Measurements from ENCODE around the gene RANBP17. TPM values are rescaled to one million over a fixed set of nuclear protein-coding genes. Genes with fewer than 3 reads are reported as not detected.

The RANBP17 gene
- polyA plus RNA-seq, 1 donor from 2014 or later, result not detected

- Mint-ChIP-seq H3K9me3 (peaks cover 0 to 4% (median 0%) of the 10 kb centered on the region in 3 donors), H3K36me3 (no peaks in the 10 kb centered on the region), H3K4me1 (no peaks in the 10 kb centered on the region)
These were observed 438.0 kb downstream of the RANBP17 start for GRCh38 chr5:171299851-171300250.

GRCh38 chr5:171300358-171300757, 438.5 kb downstream of the RANBP17 start:
- no peak overlapping the region for H3K4me3 Mint-ChIP-seq
- no peak overlapping the region for H3K27ac Mint-ChIP-seq
- H3K27me3 Mint-ChIP-seq, result peaks cover 24% of the 10 kb centered on the region
- H3K36me3 Mint-ChIP-seq, result no peaks in the 10 kb centered on the region
- H3K4me1 Mint-ChIP-seq, result no peaks in the 10 kb centered on the region
- H3K9me3 Mint-ChIP-seq, result peaks cover 0 to 4% (median 0%) of the 10 kb centered on the region in 3 donors

More at GRCh38 chr5:171299851-171300250, 438.0 kb downstream of the RANBP17 start:
- no peak overlapping the region for H3K27ac Mint-ChIP-seq
- H3K27me3 Mint-ChIP-seq, result peaks cover 23% of the 10 kb centered on the region
- H3K4me3 Mint-ChIP-seq, result no peak overlapping the region

GRCh38 chr5:171306166-171306565, 444.3 kb downstream of the RANBP17 start:
- no peak overlapping the region for H3K4me3 Mint-ChIP-seq
- peaks cover 53% of the 10 kb centered on the region for H3K27me3 Mint-ChIP-seq
- peaks cover 0 to 2% (median 0%) of the 10 kb centered on the region in 3 donors for H3K4me1 Mint-ChIP-seq
- no peak overlapping the region for H3K27ac Mint-ChIP-seq
- H3K9me3 Mint-ChIP-seq, result peaks cover 0 to 9% (median 0%) of the 10 kb centered on the region in 3 donors
- H3K36me3 Mint-ChIP-seq, result peaks cover 1% of the 10 kb centered on the region

GRCh38 chr5:171306781-171307591, 445.2 kb downstream of the RANBP17 start:
- Mint-ChIP-seq H3K27ac (no peak overlapping the region), H3K4me3 (peak overlapping the region in 1 of 4 donors; percentile 68), H3K27me3 (peaks cover 55% of the 10 kb centered on the region), H3K4me1 (peaks cover 0 to 2% (median 0%) of the 10 kb centered on the region in 3 donors), H3K9me3 (peaks cover 0 to 9% (median 0%) of the 10 kb centered on the region in 3 donors), H3K36me3 (peaks cover 1% of the 10 kb centered on the region)

GRCh38 chr5:171307789-171308452, 446.1 kb downstream of the RANBP17 start:
- peaks cover 58% of the 10 kb centered on the region for H3K27me3 Mint-ChIP-seq

GRCh38 chr5:171308453-171309275, 446.8 kb downstream of the RANBP17 start, which contains the start of gene TLX3:
Gene TLX3 (plus strand): TSS chr5:171309248. CDS start chr5:171309366, 118 bp downstream.
- H3K36me3 Mint-ChIP-seq, result peaks cover 3% of the 10 kb centered on the region
- peaks cover 0 to 14% (median 2%) of the 10 kb centered on the region in 3 donors for H3K9me3 Mint-ChIP-seq
- H3K27ac Mint-ChIP-seq, result peak within 1 kb of the TSS in 2 of 3 donors; percentile 62 to 63
- no peak within 1 kb of the TSS for H3K4me3 Mint-ChIP-seq
- H3K27me3 Mint-ChIP-seq, result peaks cover 64% of the 10 kb centered on the region
- peaks cover 7 to 9% (median 8%) of the 10 kb centered on the region in 3 donors for H3K4me1 Mint-ChIP-seq

More at GRCh38 chr5:171307789-171308452, 446.1 kb downstream of the RANBP17 start:
- H3K9me3 Mint-ChIP-seq, result peaks cover 0 to 10% (median 2%) of the 10 kb centered on the region in 3 donors
- peak overlapping the region in 2 of 3 donors; percentile 57 to 59 for H3K27ac Mint-ChIP-seq
- no peak overlapping the region for H3K4me3 Mint-ChIP-seq
- peaks cover 2 to 4% (median 4%) of the 10 kb centered on the region in 3 donors for H3K4me1 Mint-ChIP-seq
- H3K36me3 Mint-ChIP-seq, result peaks cover 3% of the 10 kb centered on the region

- Mint-ChIP-seq H3K36me3 (peaks cover 3% of the 10 kb centered on the region), H3K4me1 (peaks cover 9 to 11% (median 10%) of the 10 kb centered on the region in 3 donors), H3K27me3 (peaks cover 64% of the 10 kb centered on the region), H3K9me3 (peaks cover 0 to 12% (median 2%) of the 10 kb centered on the region in 3 donors), H3K4me3 (no peak overlapping the region), H3K27ac (peak overlapping the region in 2 of 3 donors; percentile 39 to 62)
These were observed 447.7 kb downstream of the RANBP17 start for GRCh38 chr5:171309276-171310211.

GRCh38 chr5:171310212-171310818, 448.5 kb downstream of the RANBP17 start:
- H3K27ac Mint-ChIP-seq, result peak overlapping the region in 2 of 3 donors; percentile 39 to 47
- H3K4me3 Mint-ChIP-seq, result peak overlapping the region in 2 of 4 donors; percentile 23 to 32
- H3K4me1 Mint-ChIP-seq, result peaks cover 9 to 11% (median 10%) of the 10 kb centered on the region in 3 donors
- H3K9me3 Mint-ChIP-seq, result peaks cover 0 to 12% (median 2%) of the 10 kb centered on the region in 3 donors
- peaks cover 3% of the 10 kb centered on the region for H3K36me3 Mint-ChIP-seq
- peaks cover 61% of the 10 kb centered on the region for H3K27me3 Mint-ChIP-seq

GRCh38 chr5:171310819-171311321, 449.1 kb downstream of the RANBP17 start:
- Mint-ChIP-seq H3K36me3 (peaks cover 3% of the 10 kb centered on the region), H3K9me3 (peaks cover 0 to 12% (median 2%) of the 10 kb centered on the region in 3 donors), H3K4me1 (peaks cover 9 to 11% (median 10%) of the 10 kb centered on the region in 3 donors), H3K27ac (peak overlapping the region in 1 of 3 donors; percentile 47), H3K27me3 (peaks cover 57% of the 10 kb centered on the region), H3K4me3 (peak overlapping the region in 2 of 4 donors; percentile 32 to 60)

- peaks cover 0 to 12% (median 2%) of the 10 kb centered on the region in 3 donors for H3K9me3 Mint-ChIP-seq
- peaks cover 56% of the 10 kb centered on the region for H3K27me3 Mint-ChIP-seq
- no peak overlapping the region for H3K27ac Mint-ChIP-seq
- H3K4me3 Mint-ChIP-seq, result peak overlapping the region in 1 of 4 donors; percentile 17
- peaks cover 3% of the 10 kb centered on the region for H3K36me3 Mint-ChIP-seq
- H3K4me1 Mint-ChIP-seq, result peaks cover 9 to 11% (median 10%) of the 10 kb centered on the region in 3 donors
These were observed 449.7 kb downstream of the RANBP17 start for GRCh38 chr5:171311322-171312077.

- Mint-ChIP-seq H3K4me1 (peaks cover 9 to 11% (median 10%) of the 10 kb centered on the region in 3 donors), H3K36me3 (peaks cover 3% of the 10 kb centered on the region), H3K27me3 (peaks cover 54% of the 10 kb centered on the region), H3K27ac (peak overlapping the region; percentile 2 to 82 (median 71)), H3K9me3 (peaks cover 0 to 12% (median 2%) of the 10 kb centered on the region in 3 donors), H3K4me3 (peak overlapping the region; percentile 13 to 74 (median 40))
These were observed 450.5 kb downstream of the RANBP17 start for GRCh38 chr5:171312129-171312974.
